NCI-H526 (cell line): Measurements from ENCODE around the gene PTPRN.

Experiments
- DNase-seq, 2 experiments: peaks; one replicate each; lab custom pipeline; 2025; lab: John Stamatoyannopoulos, UW

The PTPRN gene

DNA sequence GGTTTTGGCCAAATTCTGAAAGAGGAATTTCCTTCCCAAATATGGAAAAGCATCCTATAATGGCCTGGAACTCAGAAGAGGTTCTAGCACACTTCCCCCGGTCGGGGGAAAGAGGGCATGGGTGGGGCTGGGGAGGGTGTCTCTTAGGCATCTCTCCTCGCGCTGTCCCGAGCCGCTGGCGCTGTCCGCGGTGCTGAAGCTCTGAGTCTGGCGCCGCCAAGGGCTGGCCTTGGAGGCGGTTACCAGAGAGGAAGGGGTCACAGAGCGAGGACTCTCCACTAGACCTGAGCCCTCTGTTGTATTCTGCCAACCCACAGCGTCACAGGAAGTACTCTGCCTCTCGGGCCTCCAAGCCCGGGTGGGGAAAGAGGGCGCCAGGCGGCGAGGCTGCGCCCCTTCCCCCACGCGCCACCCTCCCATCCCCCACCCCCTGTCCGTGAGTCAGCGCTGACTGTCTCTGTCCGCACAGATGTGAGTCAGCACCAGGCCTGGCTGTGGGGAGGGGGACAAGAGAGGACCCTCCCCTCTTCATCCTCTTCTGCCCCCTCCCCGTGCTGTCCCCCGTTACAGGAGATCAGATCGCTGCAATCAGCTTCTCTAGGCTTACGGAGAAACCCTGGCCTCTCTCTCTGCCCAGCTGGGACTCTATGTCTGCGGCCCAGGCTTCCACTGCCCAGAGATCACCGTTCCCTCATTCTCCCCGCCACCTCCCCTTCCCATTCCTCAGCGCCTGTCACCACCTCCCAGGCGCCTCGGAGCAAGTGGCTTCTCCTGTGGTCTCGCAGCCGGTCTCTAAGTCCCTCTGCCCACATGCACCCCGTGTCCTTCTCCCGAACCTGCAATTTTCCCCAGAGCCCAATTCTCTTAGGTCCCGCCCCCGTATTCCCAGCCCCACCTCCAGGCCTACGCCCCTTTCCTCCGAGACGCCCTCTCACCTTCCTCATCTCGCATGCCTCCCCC lies 779 bp downstream of the PTPRN start:
- DNase-seq: peak; percentile 23 to 75

DNA sequence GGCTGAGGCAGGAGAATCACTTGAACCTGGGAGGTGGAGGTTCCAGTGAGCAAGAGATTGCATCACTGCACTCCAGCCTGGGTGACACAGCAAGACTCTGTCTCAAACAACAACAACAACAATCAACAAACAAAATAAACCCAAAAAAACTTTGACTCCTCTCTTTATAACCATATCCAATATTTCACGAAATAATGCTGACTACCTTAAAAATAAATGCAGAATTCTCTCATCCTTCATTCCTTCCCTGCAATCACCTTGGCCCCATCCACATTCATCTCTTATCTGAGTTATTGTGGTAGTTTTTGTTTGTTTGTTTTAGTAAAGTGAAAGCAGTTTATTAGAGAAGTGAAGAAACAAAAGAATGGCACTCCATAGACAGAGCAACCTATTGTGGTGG lies 3.2 kb downstream of the PTPRN start:
- no peak for DNase-seq

DNA sequence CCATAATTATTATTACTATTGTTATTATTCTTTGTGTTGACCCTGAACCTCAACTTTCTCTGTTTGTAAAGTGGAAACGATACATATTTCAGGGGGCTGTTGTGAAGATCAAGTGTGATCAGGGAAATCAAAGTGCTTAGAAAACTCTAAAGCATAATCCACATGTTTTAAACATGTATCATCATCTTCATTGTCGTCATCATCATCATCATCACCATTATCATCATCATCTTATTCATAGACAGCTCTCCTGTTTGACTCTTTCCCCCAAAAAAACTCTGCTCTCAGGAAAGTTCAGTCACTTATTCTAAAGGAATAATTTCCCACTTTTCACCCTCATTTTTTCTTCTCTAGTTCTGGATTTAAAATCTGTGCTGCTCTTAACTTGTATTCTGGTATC lies 5.0 kb downstream of the PTPRN start:
- DNase-seq: no peak

DNA sequence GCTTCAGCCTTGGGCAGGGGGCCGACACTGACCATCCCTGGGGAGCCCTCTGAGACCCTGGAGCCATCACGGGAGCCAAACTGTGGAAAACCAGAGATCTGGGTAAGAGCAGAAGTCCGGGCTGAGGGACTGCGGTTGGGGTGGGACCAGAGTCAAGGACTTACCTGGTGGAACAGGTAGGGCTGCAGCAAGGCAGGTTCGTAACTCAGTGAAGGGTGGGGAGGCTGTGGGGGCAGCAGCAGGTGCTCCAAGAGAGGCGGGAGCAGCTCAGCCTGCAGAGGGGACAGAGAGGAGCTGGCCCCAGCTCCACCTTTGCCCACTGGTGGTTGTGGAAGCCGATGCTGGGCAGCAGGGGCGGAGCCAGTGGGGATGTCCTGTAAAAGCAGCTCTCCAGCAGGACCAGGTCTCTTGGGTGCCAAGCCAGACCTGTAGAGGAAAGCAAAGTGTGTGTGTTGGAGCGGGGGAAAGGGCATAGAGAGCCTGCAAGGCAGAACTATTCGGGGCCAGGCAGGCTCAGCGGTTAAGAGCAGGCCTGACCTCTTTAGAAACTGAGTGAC lies 6.7 kb downstream of the PTPRN start:
- no peak for DNase-seq

DNA sequence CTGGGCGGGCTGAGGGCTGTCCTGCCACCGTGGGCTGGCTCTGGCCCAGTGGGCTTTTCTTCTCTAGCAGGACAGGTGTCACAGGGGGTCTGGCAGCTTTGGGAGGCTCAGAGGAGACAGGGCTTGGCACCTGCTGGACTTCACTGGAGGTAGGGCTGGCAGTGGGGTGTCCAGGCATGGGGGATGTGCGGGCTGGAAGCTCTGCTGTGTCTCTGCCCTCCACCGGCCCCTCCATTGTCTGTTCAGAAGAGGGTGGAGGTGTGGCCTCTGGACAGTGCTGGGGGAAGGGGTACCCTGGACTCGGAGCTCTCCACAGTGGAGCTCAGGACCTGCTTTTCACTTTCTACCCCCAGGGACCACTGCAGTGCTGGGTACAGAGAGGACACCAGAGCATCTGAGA lies 9.2 kb downstream of the PTPRN start:
- DNase-seq: no peak

DNA sequence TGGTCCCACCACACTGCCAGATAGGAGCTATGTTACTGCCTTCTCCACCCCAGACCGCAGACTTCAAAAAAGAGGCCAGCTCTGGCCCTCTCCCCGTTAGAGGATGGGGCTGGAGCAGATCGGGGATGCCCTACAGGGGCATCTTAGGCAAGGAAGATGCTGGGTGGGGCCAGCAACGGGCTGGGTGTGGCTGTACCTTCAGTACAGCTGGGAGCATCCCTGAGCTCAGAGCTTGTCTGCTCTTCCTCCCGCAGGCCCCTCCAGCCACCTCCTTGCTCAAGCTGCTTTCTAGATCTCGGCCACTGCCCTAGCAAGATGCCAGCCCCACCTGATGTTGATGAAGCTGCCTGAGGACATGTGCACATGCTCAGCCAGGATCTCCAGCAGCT lies 9.8 kb downstream of the PTPRN start:
- no peak for DNase-seq

DNA sequence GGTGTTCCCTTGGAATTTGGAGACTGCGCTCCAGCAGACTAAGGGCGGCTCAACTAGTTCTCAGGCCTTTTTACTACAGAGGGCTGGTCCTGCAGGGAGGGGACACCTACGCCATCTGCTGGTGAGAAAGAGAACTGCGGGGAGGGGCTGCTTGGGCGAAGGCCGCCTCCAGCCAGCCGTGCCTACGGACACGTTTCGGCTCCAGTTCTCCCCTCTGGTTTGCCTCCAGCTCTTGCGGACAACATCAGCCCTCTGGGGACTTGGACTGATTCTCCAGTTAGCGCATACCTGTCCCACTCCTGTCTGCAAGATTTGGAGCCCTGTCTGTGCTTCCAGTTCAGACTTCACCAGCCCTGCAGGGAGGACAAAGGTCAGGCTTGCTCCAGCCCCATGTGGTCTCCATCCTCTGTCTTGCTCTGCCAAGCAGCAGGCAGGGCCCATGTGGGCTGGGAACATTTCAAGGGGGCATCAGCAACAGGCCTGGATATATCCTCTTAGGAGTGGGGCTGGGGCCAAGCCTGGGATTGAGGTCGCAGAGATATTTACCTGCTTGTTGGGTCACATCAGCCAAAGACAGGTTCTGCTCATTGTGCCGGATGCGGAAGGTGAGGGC lies 10.3 kb downstream of the PTPRN start:
- DNase-seq: peak; percentile 19 to 80

DNA sequence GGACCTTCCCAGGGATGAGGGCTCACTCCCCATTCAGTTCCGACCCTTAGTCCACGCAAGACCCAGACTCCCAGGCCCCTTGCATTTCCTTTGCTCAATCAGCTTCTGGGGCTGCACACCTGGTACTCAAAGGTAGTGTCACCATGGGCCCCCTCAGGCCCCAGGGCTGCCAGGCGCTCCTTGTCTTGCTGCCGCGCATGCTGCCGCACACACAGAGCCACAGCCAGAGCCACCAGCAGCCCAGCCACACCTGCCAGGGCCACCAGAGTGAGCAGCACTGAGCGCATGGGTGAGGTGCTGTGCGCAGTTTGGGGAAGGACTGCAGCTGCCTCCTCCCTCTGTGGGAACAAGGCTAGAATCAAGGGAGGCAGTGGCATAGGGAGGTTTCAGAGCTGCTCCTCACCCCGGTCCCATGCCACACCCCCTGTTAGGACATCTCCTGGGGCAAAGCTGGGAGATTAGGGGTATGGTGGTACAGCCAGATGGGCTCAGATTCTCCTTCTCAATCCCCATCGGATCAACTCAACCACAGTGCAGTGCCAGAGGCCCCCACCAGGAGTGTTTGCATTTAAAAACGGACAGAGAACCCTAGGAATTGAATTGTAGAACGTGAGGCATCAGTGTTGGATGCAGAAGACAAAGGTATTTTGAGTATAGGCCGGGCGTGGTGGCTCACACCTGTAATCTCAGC lies 11.3 kb downstream of the PTPRN start:
- no peak for DNase-seq

DNA sequence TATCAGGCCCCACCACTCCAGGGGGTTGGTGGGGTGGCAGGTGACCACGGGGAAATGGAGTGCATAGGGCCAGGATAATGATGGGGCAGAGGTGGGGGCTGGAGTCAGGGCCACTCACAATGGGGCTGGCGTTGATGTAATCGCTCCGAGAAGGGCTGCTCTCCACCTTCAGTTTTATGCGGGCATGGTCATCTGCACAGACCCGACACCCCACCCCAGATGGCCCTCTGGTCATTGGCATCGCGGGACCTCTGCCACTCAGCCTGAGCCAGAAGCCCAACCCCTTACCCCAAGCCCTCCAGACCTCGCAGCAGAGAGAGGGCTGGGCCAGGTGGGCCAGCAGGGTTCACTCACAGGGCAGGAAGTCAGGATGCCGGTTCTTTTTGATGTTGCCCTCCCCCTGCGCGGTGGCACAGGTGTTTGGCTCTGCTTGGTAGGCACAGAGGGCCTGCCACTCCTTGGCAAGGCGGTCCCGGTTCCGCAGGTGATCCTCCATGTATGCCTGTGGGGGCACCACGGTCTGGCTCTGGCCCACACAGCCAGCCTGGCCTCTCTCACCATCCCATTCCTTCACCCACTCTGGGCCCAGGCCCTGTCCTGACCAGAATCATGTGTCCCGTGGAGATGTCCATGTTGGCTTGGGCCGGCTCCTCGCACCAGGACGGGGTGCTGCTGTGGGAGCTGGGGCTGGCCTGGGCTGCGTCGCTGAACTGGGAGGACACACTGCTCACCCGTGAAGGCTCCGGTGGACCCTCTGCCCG lies 12.4 kb downstream of the PTPRN start:
- DNase-seq: no peak

DNA sequence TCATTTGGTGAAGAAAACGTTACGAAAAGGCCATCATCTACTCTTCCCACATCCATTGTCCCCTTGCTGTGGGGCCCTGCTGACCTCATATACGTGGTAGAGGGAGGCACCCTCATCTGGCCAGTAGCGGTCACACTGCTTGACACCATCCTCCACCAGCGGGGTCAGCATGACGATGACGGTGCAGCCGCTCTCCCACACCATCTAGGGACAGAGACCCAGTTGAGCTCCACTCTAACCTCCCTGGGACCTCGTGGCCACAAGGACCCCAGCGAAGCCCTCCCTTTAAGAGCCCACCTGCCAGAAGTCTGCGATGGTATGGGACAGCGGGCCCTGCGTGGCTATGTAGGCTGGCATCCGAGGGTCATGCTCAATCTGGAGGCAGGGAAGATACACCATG lies 13.1 kb downstream of the PTPRN start:
- no peak for DNase-seq

DNA sequence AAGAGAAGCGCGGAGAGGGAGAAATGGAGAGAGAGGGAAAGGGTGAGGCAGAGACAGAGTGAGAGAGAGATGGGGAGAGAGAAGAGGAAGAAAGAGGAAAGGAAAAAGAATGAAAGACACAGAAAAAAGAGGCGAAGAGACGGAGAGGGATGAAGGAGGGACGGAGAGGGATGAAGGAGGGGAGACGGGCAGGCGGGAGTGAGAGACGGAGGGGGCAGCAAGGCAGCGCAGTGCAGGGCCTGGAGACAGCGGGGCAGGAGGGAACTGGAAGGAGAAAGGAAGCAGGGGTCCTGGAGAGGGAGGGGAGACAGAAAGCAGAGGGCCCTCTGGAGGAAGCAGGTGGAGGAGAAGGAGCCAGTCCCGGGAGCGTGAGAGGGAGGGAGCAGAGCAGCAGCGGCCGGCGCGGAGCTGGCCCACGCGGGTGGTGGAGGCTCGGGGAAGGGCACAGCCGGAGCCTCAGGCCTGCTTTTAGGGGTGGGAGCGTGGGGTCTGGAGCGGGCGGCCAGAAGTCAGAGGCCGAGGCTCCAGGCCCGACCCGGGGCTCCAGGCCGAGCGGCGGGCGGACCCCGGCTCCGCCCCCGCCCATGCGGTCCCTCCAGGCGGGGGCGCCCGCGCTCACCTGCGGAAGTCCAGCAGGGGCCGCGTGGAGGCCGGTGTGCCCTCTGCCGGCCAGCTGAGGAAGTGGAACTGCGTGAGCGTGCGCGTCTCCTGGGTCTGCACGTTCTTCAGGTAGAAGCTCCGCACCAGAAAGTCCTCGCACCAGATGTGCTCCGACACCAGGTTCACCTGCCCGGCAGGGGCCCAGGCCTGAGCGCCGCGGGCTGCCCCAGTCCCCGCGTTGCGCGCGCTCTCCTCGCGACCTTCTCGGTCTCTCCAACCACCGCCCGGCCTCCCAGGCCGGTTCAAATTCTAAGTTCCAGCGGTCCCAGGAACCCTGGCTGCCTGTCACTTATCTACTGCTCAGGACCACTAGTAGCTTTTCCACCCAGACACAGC lies 14.5 kb downstream of the PTPRN start:
- peak; percentile 70 to 94 for DNase-seq

DNA sequence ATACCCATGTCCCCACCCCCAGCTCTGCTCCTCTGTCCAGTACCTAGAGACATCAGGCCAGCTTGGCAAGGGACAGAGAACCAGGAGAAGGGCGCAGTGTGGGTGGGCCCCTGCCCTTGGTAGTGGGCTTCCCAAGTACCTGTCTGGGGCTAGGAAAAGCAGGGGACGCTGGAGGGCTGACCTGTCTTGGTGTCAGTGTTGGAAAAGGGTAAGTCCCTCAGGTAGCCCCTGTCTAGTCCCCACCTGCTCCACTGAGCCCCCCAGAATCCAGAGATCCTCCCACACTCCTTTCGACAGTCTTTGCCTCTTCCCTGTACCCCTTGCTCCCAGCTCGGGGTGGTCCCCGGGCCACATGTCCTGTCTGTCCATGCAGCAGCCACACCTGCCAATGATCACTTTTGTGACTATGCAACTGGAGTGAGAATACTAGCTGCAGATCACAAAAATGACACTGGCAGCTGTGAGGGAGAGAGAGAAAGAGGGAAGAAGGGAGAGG lies 15.4 kb downstream of the PTPRN start:
- DNase-seq: no peak

DNA sequence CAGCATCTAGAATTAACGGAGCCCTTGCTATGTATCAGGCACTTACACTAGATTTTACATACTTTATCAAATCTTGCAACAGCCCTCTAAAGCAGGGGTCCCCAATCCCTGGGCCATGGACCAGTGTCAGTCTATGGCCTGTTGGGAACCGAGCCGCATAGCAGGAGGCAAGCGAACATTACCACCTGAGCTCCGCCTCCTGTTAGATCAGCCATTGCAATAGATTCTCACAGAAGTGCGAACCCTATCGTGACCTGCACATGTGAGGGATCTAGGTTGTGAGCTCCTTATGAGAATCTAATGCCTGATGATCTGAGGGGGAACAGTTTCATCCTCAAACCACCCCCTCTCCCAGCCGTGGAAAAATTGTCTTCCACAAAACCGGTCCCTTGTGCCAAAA lies 16.6 kb downstream of the PTPRN start:
- no peak for DNase-seq

DNA sequence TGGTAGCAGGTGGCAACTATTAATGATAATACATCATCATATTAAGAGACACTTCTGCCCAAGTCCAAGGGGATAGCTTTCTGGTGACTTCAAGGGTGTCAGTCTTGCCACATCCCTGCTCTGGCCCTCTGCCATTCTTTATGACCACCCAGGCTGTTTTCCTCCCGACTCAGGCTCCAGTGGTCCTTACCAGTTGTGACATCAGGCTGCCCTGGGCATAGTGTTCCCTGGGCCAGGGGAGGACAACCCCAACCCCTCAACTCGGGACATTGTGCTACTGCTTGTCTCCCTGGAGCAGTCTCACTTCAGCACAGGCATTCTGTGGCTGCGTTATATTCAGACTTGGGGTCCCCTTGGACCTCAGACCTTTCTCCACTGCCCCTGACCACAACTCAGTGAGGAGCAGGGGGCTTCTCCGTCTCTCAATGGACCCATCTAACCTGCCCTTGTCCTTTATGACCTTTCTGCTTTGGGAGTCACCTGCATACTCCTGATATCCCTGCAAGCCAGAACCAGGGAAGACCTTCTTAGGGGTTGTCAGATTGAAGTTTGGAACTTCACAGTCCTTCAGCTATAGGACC lies 17.2 kb downstream of the PTPRN start:
- no peak for DNase-seq

DNA sequence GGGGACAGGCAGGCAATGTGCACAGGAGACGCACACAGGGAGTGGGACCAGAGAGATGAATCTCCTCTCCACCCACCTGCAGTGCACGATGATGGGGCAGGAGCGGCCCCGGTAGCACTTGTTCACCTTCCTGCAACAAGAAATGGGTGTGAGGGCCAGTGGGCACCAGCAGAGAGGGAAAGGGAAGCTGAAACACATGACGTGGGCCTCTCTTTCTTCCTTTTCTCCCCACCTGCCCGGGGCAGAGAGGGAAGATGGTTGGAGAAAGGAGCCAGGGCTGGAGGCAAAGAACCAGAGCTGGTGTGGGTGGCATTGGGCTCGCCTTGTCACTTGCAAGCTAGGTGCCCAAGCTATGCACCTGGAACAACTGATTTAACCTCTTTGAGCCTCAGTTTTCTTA lies 17.8 kb downstream of the PTPRN start:
- DNase-seq: no peak

DNA sequence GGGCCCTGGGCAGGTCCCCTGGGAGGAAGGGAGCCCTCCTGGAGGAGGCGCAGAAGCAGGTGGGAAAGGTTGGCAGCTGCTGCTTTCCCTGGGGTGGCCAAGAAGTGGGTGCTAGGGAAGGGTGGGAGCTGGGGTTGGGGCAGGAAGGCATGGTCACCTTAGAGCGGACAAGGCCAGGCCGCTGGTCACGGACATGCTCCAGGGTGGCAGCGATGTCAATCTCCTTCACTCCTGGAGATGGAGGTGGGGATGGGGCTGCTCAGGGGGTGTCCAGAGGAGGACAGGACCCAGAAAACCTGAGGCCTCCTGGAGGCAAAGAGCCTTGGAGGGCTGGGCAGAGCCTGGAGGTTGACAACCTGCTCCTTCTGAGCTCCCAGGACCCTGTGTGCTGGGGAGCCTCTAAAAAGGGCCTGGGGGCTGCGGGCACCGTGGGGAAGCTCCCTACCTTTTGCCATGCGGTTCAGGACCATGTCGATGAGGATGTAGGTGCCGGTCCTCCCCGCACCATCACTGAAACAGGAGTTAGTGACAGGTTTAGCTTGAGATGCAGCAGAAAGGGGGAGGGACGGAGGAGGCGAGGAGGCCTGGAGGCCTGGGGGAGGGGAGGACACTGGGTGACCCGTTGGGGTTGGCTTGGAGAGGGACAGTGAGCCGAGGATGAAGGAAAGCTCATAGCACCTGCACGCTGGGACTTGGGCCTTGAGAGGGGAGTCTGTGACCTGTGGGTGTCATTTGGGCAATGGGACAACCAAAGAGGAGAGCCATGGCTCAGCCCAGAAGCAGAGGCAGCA lies 18.6 kb downstream of the PTPRN start:
- DNase-seq: no peak

DNA sequence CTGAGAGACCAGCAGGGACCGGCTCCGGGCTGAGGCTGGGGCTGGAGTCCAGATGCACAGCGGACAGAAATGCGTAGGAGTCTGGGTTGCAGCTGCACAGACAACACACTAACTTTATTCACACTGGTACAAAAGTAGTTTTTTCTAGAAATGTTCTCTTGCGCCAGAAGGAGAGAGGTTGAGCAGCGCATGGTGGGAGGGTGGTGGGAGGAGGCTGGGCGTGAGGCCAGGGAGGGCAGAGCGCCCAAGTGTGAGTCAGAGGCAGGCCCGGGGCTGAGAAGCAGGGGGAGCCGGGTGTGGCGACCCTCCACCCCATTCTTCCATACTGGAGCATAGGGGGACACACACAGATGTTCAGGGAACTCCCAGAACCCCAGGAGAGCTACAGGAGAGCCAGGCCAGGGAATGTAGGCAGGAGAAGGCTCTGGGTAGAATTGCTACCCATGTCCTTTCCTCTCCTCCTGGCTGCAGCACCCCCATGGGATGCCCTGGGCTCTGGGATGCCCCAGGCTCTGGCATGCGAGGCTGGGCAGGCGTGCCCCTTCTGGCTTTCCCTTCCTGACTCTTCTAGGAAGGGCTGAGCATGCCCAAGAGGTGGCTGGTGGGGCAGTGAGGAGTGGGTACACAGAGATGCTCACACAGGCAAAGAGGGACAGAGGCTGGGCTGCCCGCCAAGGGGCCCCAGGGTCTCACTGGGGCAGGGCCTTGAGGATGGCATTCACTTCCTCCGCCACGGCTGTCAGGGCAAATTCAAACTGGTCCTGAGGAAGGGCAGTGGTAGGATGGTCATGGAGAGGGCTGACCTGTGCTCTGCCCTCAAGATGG lies 19.5 kb downstream of the PTPRN start:
- DNase-seq: no peak

DNA sequence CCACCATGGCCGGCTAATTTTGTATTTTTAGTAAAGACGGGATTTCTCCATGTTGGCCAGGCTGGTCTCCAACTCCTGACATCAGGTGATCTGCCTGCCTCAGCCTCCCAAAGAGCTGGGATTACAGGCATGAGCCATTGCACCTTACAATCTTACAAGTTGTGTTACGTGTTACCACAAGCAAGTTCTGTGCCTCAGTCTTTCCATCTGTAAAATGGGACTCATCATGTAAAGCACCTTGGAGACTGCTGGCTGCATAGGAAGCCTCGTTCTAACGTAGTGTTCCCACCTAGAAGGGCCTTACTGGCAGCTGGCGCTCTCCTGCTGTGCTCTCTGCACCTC lies 20.0 kb downstream of the PTPRN start:
- DNase-seq: no peak
